Ammon's horn (tissue), 1 donor: ENCODE results near the gene CARMIL3.
"Not testable (repeated sequence)": the region's sequence is repeated elsewhere in the genome, so short reads cannot be mapped to it uniquely, and the experiment has no call there.

Experiments
- DNase-seq: peaks from one replicate; pipeline ENCODE4 v3.0.0-alpha.2; 2016; ENCODE audit warnings: low spot score

The CARMIL3 gene

GRCh38 chr14:24095271-24096068, 43.7 kb downstream of the CARMIL3 start:
- peak; percentile 35 for DNase-seq

GRCh38 chr14:24096545-24097181, 44.9 kb downstream of the CARMIL3 start:
- no peak for DNase-seq

DNA sequence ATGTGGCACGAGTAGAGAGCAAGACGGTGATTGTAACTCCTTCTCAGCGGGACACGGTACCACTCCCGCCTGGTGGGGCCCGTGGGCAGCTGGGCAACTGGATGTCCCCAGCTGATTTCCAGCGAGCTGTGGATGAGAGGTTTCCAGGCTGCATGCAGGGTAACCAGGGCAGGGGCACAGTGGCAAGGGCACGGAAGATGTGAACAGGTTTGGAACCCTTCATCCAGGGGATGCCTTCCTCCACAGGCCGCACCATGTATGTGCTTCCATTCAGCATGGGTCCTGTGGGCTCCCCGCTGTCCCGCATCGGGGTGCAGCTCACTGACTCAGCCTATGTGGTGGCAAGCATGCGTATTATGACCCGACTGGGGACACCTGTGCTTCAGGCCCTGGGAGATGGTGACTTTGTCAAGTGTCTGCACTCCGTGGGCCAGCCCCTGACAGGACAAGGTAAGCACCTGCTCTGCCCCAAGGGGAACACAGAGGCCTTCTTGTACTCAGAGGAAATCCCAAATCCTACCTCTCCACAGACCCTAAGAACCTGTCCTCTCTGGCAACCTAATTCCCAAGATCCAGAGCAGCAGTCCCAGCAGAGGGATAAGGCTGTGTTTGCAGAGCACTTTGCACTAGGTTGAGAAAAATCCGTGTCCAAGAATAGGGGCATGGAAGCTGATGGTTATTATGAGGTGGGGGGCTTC, 46.6 kb downstream of the CARMIL3 start:
- no peak for DNase-seq

DNA sequence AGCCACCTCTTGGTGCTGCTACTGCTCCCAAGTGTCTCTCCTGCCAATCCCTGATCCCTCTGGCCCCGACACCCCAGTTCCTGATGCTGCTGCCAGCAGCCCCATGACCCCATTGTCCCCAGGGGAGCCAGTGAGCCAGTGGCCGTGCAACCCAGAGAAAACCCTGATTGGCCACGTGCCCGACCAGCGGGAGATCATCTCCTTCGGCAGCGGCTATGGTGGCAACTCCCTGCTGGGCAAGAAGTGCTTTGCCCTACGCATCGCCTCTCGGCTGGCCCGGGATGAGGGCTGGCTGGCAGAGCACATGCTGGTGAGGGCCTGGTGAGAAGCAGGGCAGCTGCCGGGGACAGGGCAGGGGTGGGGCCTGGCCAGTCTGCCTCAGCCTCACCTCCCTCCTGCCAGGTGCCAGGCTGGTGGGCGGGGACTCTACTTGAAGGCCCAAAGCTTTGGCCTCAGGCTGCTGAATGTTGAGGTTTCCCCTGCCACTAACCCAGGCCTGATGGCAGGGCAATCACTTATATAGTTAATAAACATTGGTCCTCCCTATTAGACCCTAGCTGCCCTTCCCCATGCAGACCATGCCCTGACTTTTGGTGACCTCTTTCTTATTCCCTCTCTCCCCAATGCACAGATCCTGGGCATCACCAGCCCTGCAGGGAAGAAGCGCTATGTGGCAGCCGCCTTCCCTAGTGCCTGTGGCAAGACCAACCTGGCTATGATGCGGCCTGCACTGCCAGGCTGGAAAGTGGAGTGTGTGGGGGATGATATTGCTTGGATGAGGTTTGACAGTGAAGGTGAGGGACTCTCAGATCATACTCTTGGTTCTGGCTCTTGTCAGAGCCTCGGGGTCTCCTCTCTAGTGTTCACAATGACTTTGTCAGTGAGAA, 47.4 kb downstream of the CARMIL3 start:
- DNase-seq = no peak

DNA sequence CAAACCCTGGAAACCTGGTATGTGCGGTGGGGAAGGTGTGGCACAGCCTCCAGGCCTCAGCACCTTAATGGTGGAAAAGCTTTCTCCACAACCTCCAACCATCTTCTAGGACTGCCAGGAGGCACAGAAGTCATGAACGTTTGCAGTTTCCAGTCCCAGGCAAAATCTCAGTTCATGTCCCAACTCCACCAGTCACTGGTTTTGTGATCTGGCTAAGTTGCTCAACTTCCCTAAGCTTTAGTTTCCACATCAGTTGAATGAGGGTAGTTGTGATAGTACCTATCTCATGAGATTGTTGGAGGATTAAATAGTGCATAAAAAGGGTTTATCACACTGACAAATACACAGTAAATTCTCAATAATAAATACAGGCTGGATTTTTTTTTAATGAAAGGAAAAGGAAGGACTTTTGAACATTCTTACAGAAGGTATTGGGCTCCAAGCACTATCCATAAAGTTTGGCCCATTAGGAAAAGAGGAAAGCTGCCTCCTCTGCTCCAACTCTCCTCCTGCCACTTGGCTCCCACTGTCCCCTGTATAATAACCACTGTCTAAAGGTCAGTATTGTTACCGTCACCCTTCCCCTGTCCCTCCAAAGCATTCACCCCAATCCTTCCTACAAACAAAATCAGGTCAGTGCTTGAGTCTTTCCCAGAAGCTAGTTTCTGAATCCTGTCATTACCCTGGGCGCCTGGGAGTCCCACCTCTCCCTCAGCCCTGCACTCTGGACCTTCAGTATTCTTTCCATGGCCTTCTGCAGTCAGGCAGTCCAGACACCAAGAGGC, 48.6 kb downstream of the CARMIL3 start:
- DNase-seq = no peak

- no peak for DNase-seq
Measured at GRCh38 chr14:24100982-24101494, 49.2 kb downstream of the CARMIL3 start.

GRCh38 chr14:24102357-24103048, 50.7 kb downstream of the CARMIL3 start:
- DNase-seq = no peak

DNA sequence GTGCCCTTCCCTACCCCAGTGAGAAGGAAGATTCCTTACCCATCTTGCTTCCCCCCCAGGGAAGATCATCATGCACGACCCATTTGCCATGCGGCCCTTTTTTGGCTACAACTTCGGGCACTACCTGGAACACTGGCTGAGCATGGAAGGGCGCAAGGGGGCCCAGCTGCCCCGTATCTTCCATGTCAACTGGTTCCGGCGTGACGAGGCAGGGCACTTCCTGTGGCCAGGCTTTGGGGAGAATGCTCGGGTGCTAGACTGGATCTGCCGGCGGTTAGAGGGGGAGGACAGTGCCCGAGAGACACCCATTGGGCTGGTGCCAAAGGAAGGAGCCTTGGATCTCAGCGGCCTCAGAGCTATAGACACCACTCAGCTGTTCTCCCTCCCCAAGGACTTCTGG, 51.6 kb downstream of the CARMIL3 start:
- DNase-seq = no peak

DNA sequence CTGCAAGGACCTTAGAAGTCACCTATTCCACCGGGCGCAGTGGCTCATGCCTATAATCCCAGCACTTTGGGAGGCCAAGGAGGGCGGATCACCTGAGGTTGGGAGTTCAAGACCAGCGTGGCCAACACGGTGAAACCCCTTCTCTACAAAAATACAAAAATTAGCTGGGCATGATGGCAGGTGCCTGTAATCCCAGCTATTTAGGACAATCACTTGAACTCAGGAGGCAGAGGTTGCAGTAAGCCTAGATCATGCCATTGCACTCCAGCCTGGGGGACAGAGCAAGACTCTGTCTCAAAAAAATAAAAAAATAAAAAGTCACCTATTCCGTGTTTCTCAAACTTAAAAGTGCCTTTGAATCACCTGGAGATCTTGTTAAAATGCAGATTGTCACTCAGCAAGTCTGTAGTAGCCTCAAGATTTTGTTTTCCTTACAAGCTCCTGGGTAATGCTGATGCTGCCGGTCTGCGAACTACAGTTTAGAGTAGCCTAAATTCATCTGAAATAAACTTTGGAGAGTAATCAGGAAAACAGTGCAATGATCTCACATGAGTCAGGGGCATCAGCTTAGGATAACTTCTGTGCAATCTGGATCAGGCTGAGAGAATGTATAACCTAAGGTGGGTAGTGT, 53.9 kb downstream of the CARMIL3 start:
- not testable (repeated sequence) for DNase-seq

DNA sequence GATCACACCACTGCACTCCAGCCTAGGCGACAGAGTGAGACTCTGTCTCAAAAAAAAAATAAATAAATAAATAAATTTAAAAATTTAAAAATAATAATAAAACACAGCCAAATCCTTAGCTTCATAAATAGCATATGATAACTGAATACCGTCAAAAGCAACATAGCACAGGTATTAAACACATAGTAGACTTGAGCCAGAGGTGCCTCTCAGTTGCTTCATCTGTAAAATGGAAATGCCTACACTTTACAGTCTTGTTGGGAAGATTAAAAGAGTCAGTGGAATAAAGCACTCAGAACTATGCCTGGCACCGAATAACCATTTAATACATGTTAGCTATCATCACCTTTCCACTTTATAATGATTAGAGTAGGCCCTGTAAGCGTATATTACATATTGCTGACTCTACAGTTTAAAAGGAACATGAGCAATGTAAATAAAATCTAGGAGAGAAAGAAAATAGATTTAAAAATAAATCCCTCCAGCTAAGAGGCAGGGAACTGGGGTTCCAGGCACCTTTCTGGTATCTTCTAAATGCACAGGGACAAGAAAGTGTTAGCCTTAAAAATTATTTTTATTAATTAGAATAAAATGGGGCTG, 55.0 kb downstream of the CARMIL3 start:
- no peak for DNase-seq

DNA sequence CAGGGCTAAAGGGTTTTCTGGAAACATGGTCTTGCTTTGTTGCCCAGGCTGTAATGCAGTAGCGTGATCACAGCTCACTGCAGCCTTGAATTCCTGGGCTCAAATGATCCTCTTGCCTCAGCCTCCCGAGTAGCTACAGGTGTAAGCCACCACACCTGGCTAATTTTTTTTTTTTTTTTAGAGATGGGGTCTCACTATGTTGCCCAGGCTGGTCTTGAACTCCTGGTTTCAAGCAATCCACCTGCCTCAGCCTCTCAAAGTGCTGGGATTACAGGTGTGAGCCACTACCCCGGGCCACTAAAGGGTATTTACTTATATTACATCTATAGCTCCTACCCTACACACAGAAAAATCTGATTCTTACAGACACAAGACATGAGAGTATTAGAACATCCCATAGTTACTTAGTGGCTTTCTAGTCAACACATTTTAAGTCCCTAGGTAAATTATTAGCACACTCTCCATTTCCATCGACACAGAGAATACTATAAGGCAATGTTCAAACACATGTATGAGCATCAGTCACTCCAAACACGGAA, 56.6 kb downstream of the CARMIL3 start:
- no peak for DNase-seq

DNA sequence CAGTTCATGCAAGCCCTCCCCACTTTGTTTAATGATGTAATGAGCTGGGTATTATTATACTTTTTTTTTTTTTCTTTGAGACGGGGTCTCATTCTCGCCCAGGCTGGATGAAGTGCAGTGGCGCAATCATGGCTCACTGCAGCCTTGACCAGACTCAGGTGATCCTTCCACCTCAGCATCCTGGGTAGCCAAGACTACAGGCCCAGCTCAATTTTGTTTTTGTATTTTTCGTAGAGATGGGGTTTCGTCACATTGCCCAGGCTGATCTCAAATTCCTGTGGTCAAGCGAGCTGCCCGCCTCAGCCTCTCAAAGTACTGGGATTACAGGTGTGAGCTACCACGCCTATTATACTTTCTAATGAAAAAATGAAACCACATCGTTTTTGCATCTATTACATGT, 58.3 kb downstream of the CARMIL3 start:
- DNase-seq = no peak

DNA sequence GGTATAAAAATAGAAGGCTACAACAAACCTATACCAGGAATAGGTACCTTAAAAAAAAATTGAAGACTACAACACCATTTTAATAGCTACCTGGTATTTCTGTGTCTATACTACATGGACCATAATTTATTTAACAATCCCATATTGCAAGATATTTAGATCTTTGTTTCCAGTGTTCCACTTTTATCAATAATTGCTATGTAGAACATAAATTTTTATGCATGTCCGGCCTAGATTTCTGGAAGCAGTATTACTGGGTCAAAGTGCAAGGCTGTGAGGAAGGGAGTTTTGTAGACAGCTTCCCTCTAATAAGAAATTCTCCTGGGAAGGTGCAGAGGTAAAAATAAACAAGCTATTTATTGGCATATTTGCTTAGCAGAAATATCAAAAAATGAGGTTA, 58.7 kb downstream of the CARMIL3 start:
- no peak for DNase-seq

- no peak for DNase-seq
Measured at GRCh38 chr14:24113379-24113800, 61.6 kb downstream of the CARMIL3 start.

GRCh38 chr14:24113801-24114531, 62.2 kb downstream of the CARMIL3 start:
- DNase-seq = peak; percentile 89

- peak; percentile 100 for DNase-seq
Measured at GRCh38 chr14:24114532-24115421, 63.0 kb downstream of the CARMIL3 start, which contains the start of the genes DCAF11 and NRL. DCAF11 (plus strand) TSS chr14:24114777; CDS start chr14:24115595, 818 bp downstream. NRL (minus strand) TSS chr14:24114949; CDS start chr14:24082848, 32,101 bp downstream.
